ENCODE results near the gene OR56A1. TPM values are rescaled to one million over a fixed set of nuclear protein-coding genes. Genes with fewer than 3 reads are reported as not detected.

Gene OR56A1
- total and polyA plus RNA-seq, 2 of the 4 experiments (the other 2 are of a cell fraction) = not detected

DNA sequence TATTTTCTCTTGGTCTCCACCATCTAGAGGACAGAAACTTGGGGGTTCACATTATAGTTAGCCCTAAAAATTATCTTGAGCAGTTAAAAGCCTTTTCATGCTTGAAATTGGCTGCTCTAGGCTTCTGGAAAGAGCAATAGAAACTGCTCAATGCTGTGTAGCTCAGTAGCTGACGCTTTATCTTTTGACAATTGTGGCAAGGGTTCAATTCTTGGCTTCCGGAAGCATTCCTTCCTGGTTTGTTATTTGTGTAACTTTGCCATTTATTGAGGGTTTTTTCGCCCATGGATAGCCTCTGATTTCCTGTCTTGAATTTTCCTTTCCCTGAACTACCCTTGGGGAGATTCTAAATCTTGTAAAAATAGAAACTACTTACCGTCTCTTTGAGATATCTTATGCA lies 10.3 kb upstream of the OR56A1 start:
- H3K27ac ChIP-seq (ENCODE audit: insufficient read depth, low read length) = no peak overlapping the region
- no peaks in the 10 kb centered on the region for H3K9me1 ChIP-seq (ENCODE audit: insufficient read depth, low read length)
- no peak overlapping the region for H3K56ac ChIP-seq (ENCODE audit: extremely low read depth, insufficient read depth, low read length)
- H3K14ac ChIP-seq (replicated peaks; ENCODE audit: low read depth, low read length) = no peak overlapping the region
- no peak for TF ChIP-seq NFE2L2 (IDR thresholded peaks at IDR 0.05; ENCODE audit: low read depth, low read length)
- TF ChIP-seq RFX5 (IDR thresholded peaks at IDR 0.05; ENCODE audit: low read depth, low read length) = no peak
- TF ChIP-seq RAD21 (IDR thresholded peaks at IDR 0.05; ENCODE audit: low read length) = no peak
- TF ChIP-seq, protein P1, sequence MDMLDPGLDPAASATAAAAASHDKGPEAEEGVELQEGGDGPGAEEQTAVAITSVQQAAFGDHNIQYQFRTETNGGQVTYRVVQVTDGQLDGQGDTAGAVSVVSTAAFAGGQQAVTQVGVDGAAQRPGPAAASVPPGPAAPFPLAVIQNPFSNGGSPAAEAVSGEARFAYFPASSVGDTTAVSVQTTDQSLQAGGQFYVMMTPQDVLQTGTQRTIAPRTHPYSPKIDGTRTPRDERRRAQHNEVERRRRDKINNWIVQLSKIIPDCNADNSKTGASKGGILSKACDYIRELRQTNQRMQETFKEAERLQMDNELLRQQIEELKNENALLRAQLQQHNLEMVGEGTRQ (IDR thresholded peaks at IDR 0.05; ENCODE audit: low read depth, low read length) = no peak
- TF ChIP-seq, protein P2, sequence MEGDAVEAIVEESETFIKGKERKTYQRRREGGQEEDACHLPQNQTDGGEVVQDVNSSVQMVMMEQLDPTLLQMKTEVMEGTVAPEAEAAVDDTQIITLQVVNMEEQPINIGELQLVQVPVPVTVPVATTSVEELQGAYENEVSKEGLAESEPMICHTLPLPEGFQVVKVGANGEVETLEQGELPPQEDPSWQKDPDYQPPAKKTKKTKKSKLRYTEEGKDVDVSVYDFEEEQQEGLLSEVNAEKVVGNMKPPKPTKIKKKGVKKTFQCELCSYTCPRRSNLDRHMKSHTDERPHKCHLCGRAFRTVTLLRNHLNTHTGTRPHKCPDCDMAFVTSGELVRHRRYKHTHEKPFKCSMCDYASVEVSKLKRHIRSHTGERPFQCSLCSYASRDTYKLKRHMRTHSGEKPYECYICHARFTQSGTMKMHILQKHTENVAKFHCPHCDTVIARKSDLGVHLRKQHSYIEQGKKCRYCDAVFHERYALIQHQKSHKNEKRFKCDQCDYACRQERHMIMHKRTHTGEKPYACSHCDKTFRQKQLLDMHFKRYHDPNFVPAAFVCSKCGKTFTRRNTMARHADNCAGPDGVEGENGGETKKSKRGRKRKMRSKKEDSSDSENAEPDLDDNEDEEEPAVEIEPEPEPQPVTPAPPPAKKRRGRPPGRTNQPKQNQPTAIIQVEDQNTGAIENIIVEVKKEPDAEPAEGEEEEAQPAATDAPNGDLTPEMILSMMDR (conservative IDR thresholded peaks at IDR 0.05; ENCODE audit: low read depth, low read length) = no peak
- TF ChIP-seq MXI1 (IDR thresholded peaks at IDR 0.05; ENCODE audit: borderline replicate concordance, low read depth, low read length) = no peak
- no peak for TF ChIP-seq RCOR1 (IDR thresholded peaks at IDR 0.05; ENCODE audit: insufficient replicate concordance, low read length)
- TF ChIP-seq SMC3 (IDR thresholded peaks at IDR 0.05; ENCODE audit: low read depth, low read length) = no peak
- no peak for TF ChIP-seq POLR2A (IDR thresholded peaks at IDR 0.05; ENCODE audit: low read depth, low read length)
- TF ChIP-seq CEBPB (IDR thresholded peaks at IDR 0.05; ENCODE audit: low read depth, low read length) = no peak
- TF ChIP-seq, protein P3, sequence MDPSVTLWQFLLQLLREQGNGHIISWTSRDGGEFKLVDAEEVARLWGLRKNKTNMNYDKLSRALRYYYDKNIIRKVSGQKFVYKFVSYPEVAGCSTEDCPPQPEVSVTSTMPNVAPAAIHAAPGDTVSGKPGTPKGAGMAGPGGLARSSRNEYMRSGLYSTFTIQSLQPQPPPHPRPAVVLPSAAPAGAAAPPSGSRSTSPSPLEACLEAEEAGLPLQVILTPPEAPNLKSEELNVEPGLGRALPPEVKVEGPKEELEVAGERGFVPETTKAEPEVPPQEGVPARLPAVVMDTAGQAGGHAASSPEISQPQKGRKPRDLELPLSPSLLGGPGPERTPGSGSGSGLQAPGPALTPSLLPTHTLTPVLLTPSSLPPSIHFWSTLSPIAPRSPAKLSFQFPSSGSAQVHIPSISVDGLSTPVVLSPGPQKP (IDR thresholded peaks at IDR 0.05; ENCODE audit: borderline replicate concordance, low read depth, low read length) = no peak
- TF ChIP-seq CHD1 (IDR thresholded peaks at IDR 0.05; ENCODE audit: low read depth, low read length) = no peak
- in situ Hi-C loops (cut with MboI; ENCODE audit: low sequenced_read_pairs) = no loop called here
- H3K18ac ChIP-seq (ENCODE audit: low read depth, low read length) = no peak overlapping the region
- no peak overlapping the region for H2AFZ ChIP-seq (replicated peaks; ENCODE audit: low read length, poor library complexity)
- no CpG with 5 or more reads among the region's 4 CpGs for WGBS, 2 experiments (ENCODE audit: extremely low coverage in 2 of 2, insufficient read length in 1 of 2)
- intact Hi-C loops (cut with micrococcal nuclease) = no loop called here
- H3K9me3 ChIP-seq (ENCODE audit: control insufficient read depth, insufficient read depth, low read length) = no peaks in the 10 kb centered on the region
- H2AK9ac ChIP-seq (replicated peaks; ENCODE audit: low read depth, low read length, poor library complexity) = no peak overlapping the region
- H2BK20ac ChIP-seq (ENCODE audit: low read depth, low read length) = no peak overlapping the region
- no peak overlapping the region for H2BK5ac ChIP-seq (ENCODE audit: low read depth, low read length, poor library complexity, severe bottlenecking)
- no peaks in the 10 kb centered on the region for H3K36me3 ChIP-seq (ENCODE audit: control insufficient read depth, insufficient read depth, low read length)
- no peak overlapping the region for H3K4ac ChIP-seq (ENCODE audit: low read depth, low read length)
- no peaks in the 10 kb centered on the region for H4K20me1 ChIP-seq (ENCODE audit: insufficient read depth, low read length)
- no peak overlapping the region for H3K9ac ChIP-seq (ENCODE audit: low read depth, low read length)
- POLR2A ChIA-PET (ENCODE audit: unreplicated experiment) = no interaction called here
- no peak for DNase-seq
- no TSS peak for BruUV-seq (replicated peaks)
- H3K4me2 ChIP-seq (ENCODE audit: low read depth, low read length) = no peak overlapping the region
- no peak overlapping the region for H4K5ac ChIP-seq (ENCODE audit: low read depth, low read length)
- H2BK120ac ChIP-seq (ENCODE audit: low read depth, low read length) = no peak overlapping the region
- H3K27me3 ChIP-seq (ENCODE audit: control insufficient read depth, insufficient read depth, low read length) = no peaks in the 10 kb centered on the region
- H3K4me3 ChIP-seq (ENCODE audit: insufficient read depth, low read depth, low read length) = no peak overlapping the region
- no peak for ATAC-seq (ENCODE audit: low read depth)
- H4K91ac ChIP-seq (ENCODE audit: insufficient read depth, low read depth, low read length) = no peak overlapping the region
- no peaks in the 10 kb centered on the region for H3K79me1 ChIP-seq (ENCODE audit: low read depth in 1 of 2, low read length in 2 of 2)
- H2AK5ac ChIP-seq (ENCODE audit: low read depth, low read length) = no peak overlapping the region
- dilution Hi-C loops (cut with HindIII; ENCODE audit: low sequenced_read_pairs, unreplicated experiment) = no loop called here
- no peak overlapping the region for H4K8ac ChIP-seq (ENCODE audit: low read depth in 2 of 2, low read length in 2 of 2)
- no peak overlapping the region for H3K23ac ChIP-seq (ENCODE audit: low read depth, low read length)
- H3K4me1 ChIP-seq (ENCODE audit: control insufficient read depth, insufficient read depth, low read length) = no peaks in the 10 kb centered on the region
- CTCF ChIA-PET = interaction anchor here (0.6 to 0.7 kb wide), 2 partner anchors 313 to 1396 kb away, joined by 3 read pairs; no protein-coding TSS in a partner anchor
- no peak overlapping the region for H2BK15ac ChIP-seq (ENCODE audit: low read depth, low read length)

Measured in IMR-90 (cell line).